ENCODE results near the gene PDE1C. TPM values are rescaled to one million over a fixed set of nuclear protein-coding genes. Genes with fewer than 3 reads are reported as not detected.

PDE1C gene
- total and polyA plus RNA-seq, 2 experiments from 2014 or later: 0.38 to 2.3 TPM

- TF ChIP-seq CTCF (IDR thresholded peaks at IDR 0.05; ENCODE audit: low read depth, low read length): no peak
- Histone ChIP-seq H3K27ac (no peak overlapping the region), H3K4me1 (ENCODE audit: low read depth) (peaks cover 3% of the 10 kb centered on the region), H3K9me3 (ENCODE audit: low read depth) (no peaks in the 10 kb centered on the region), H3K4me3 (no peak overlapping the region), H3K36me3 (no peaks in the 10 kb centered on the region), H3K27me3 (no peaks in the 10 kb centered on the region)
- DNase-seq (ENCODE audit: low read depth in 1 of 2, low spot score in 1 of 2): no peak
Observed at GRCh38 chr7:31878875-31879274, 191.3 kb downstream of the PDE1C start.

GRCh38 chr7:31875424-31875823 is 194.8 kb downstream of the PDE1C start:
- TF ChIP-seq CTCF (IDR thresholded peaks at IDR 0.05; ENCODE audit: low read depth, low read length): no peak
- H3K27ac ChIP-seq: no peak overlapping the region

GRCh38 chr7:31874631-31875386 is 195.4 kb downstream of the PDE1C start:
- Histone ChIP-seq H3K9me3 (ENCODE audit: low read depth) (no peaks in the 10 kb centered on the region), H3K27me3 (no peaks in the 10 kb centered on the region), H3K27ac (no peak overlapping the region), H3K4me1 (ENCODE audit: low read depth) (no peaks in the 10 kb centered on the region), H3K36me3 (no peaks in the 10 kb centered on the region), H3K4me3 (no peak overlapping the region)
- no peak for DNase-seq (ENCODE audit: low read depth in 1 of 2, low spot score in 1 of 2)
- TF ChIP-seq CTCF (IDR thresholded peaks at IDR 0.05; ENCODE audit: low read depth, low read length): no peak

More at GRCh38 chr7:31875424-31875823, 194.8 kb downstream of the PDE1C start:
- DNase-seq (ENCODE audit: low read depth in 1 of 2, low spot score in 1 of 2): peak in 1 of 2 donors; percentile 19
- no peaks in the 10 kb centered on the region for H3K36me3 ChIP-seq
- H3K4me1 ChIP-seq (ENCODE audit: low read depth): no peaks in the 10 kb centered on the region
- no peak overlapping the region for H3K4me3 ChIP-seq
- no peaks in the 10 kb centered on the region for H3K27me3 ChIP-seq
- no peaks in the 10 kb centered on the region for H3K9me3 ChIP-seq (ENCODE audit: low read depth)

- no peaks in the 10 kb centered on the region for H3K36me3 ChIP-seq
- no peaks in the 10 kb centered on the region for H3K27me3 ChIP-seq
- TF ChIP-seq CTCF (IDR thresholded peaks at IDR 0.05; ENCODE audit: low read depth, low read length): no peak
- no peak for DNase-seq (ENCODE audit: low read depth in 1 of 2, low spot score in 1 of 2)
- no peaks in the 10 kb centered on the region for H3K4me1 ChIP-seq (ENCODE audit: low read depth)
- H3K9me3 ChIP-seq (ENCODE audit: low read depth): no peaks in the 10 kb centered on the region
- no peak overlapping the region for H3K4me3 ChIP-seq
- H3K27ac ChIP-seq: no peak overlapping the region
Observed at GRCh38 chr7:31873816-31874597, 196.2 kb downstream of the PDE1C start.

- H3K4me3 ChIP-seq: no peak overlapping the region
- H3K4me1 ChIP-seq (ENCODE audit: low read depth): no peaks in the 10 kb centered on the region
- TF ChIP-seq CTCF (IDR thresholded peaks at IDR 0.05; ENCODE audit: low read depth, low read length): no peak
- H3K27me3 ChIP-seq: no peaks in the 10 kb centered on the region
- H3K27ac ChIP-seq: no peak overlapping the region
- no peaks in the 10 kb centered on the region for H3K36me3 ChIP-seq
- H3K9me3 ChIP-seq (ENCODE audit: low read depth): no peaks in the 10 kb centered on the region
- no peak for DNase-seq (ENCODE audit: low read depth in 1 of 2, low spot score in 1 of 2)
Observed at GRCh38 chr7:31872545-31873370, 197.4 kb downstream of the PDE1C start.

All from cardiac muscle cell (in vitro differentiated cells and primary cell).